DLD1 (cell line): ENCODE measurements around the gene MACROD2.

Experiments used
- in situ Hi-C: cut with HindIII; loops from 2 replicates; pipeline ENCODE4 v1.10.0; 2017; ENCODE audit warnings: low sequenced_read_pairs

MACROD2 gene

GRCh38 chr20:14622796-14623195, 627.5 kb downstream of the MACROD2 start:
- in situ Hi-C loops: no loop called here

- in situ Hi-C loops: no loop called here
Observed at GRCh38 chr20:14631011-14631410, 635.7 kb downstream of the MACROD2 start.

- in situ Hi-C loops: no loop called here
Observed at GRCh38 chr20:14632906-14633305, 637.6 kb downstream of the MACROD2 start.

- in situ Hi-C loops: no loop called here
Observed at GRCh38 chr20:14633507-14633906, 638.2 kb downstream of the MACROD2 start.

- in situ Hi-C loops: no loop called here
Observed at GRCh38 chr20:14634665-14635064, 639.3 kb downstream of the MACROD2 start.

- in situ Hi-C loops: no loop called here
Observed at GRCh38 chr20:14637441-14637840, 642.1 kb downstream of the MACROD2 start.

- in situ Hi-C loops: no loop called here
Observed at GRCh38 chr20:14643146-14643545, 647.8 kb downstream of the MACROD2 start.

- in situ Hi-C loops: no loop called here
Observed at GRCh38 chr20:14643556-14643955, 648.2 kb downstream of the MACROD2 start.

- in situ Hi-C loops: no loop called here
Observed at GRCh38 chr20:14644306-14645097, 649.2 kb downstream of the MACROD2 start.

- in situ Hi-C loops: no loop called here
Observed at GRCh38 chr20:14647016-14647415, 651.7 kb downstream of the MACROD2 start.

GRCh38 chr20:14649662-14650061, 654.3 kb downstream of the MACROD2 start:
- in situ Hi-C loops: no loop called here

- in situ Hi-C loops: no loop called here
Observed at GRCh38 chr20:14657266-14658005, 662.1 kb downstream of the MACROD2 start.

- in situ Hi-C loops: no loop called here
Observed at GRCh38 chr20:14664101-14664500, 668.8 kb downstream of the MACROD2 start.

- in situ Hi-C loops: no loop called here
Observed at GRCh38 chr20:14666696-14667095, 671.4 kb downstream of the MACROD2 start.

- in situ Hi-C loops: no loop called here
Observed at GRCh38 chr20:14667226-14667625, 671.9 kb downstream of the MACROD2 start.

- in situ Hi-C loops: no loop called here
Observed at GRCh38 chr20:14672066-14672465, 676.8 kb downstream of the MACROD2 start.

GRCh38 chr20:14673164-14673563, 677.8 kb downstream of the MACROD2 start:
- in situ Hi-C loops: no loop called here

GRCh38 chr20:14677455-14677854, 682.1 kb downstream of the MACROD2 start:
- in situ Hi-C loops: no loop called here

GRCh38 chr20:14685183-14685582, 689.9 kb downstream of the MACROD2 start:
- in situ Hi-C loops: no loop called here

GRCh38 chr20:14687313-14687712, 692.0 kb downstream of the MACROD2 start:
- in situ Hi-C loops: no loop called here

GRCh38 chr20:14688005-14688404, 692.7 kb downstream of the MACROD2 start:
- in situ Hi-C loops: no loop called here

GRCh38 chr20:14691994-14692393, 696.7 kb downstream of the MACROD2 start:
- in situ Hi-C loops: no loop called here
